WTC11 (cell line): Measurements from ENCODE around the gene UMAD1. TPM values are rescaled to one million over a fixed set of nuclear protein-coding genes. Genes with fewer than 3 reads are reported as not detected.

Experiments used
- ATAC-seq: fragments of 200-7000 bp; cut with Tn5 transposase; 2 replicates; pipeline ENCODE4 v1.10.0; 2021; ENCODE audit warnings: mild to moderate bottlenecking, moderate library complexity
- CTCF ChIA-PET: fragments of 300-600 bp; sonication (Branson Sonifier 250); formaldehyde crosslinking; loops from one replicate; lab custom pipeline; 2021; ENCODE audit warnings: antibody characterized with exemption; lab: Charles Lee
- POLR2A ChIA-PET: fragments of 350-600 bp; sonication (Branson Sonifier 250); formaldehyde crosslinking; loops from one replicate; lab custom pipeline; 2021; ENCODE audit warnings: antibody characterized with exemption; lab: Charles Lee
- DNase-seq: peaks from one replicate; pipeline ENCODE4 v3.0.0; 2021; ENCODE audit warnings: low spot score
- H3K27ac Mint-ChIP-seq: 2 replicates; pipeline ENCODE4 v1.8.0; 2021; ENCODE audit warnings: mixed read lengths
- H3K27me3 Mint-ChIP-seq: 2 replicates; pipeline ENCODE4 v1.8.0; 2021; ENCODE audit warnings: low read depth, mild to moderate bottlenecking, moderate library complexity, mixed read lengths
- H3K36me3 Mint-ChIP-seq: 2 replicates; pipeline ENCODE4 v1.8.0; 2021; ENCODE audit warnings: mixed read lengths
- H3K4me1 Mint-ChIP-seq: 2 replicates; pipeline ENCODE4 v1.8.0; 2022; ENCODE audit warnings: mixed read lengths
- H3K4me3 Mint-ChIP-seq: 2 replicates; pipeline ENCODE4 v1.8.0; 2021; ENCODE audit warnings: mild to moderate bottlenecking, moderate library complexity, mixed read lengths
- H3K9me3 Mint-ChIP-seq: 2 replicates; pipeline ENCODE4 v1.8.0; 2021; ENCODE audit warnings: mixed read lengths
- CDX4 ChIP-seq: fragments of 250-450 bp; sonication (Bioruptor Pico); IDR thresholded peaks from 2 replicates; pipeline ENCODE4 v1.9.0; 2021; ENCODE audit warnings: moderate library complexity, mild to moderate bottlenecking, inconsistent platforms, borderline replicate concordance
- CTCF ChIP-seq: fragments of 200-600 bp; IDR thresholded peaks from 2 replicates; pipeline ENCODE4 v1.8.0; 2022; ENCODE audit warnings: antibody characterized with exemption
- FOXJ3 ChIP-seq: sonication (generic); formaldehyde crosslinking; IDR thresholded peaks from 2 replicates; pipeline ENCODE4 v1.9.0; 2021; ENCODE audit warnings: missing genetic modification reagents, mild to moderate bottlenecking, borderline replicate concordance
- FOXK1 ChIP-seq: sonication (generic); formaldehyde crosslinking; IDR thresholded peaks from 2 replicates; pipeline ENCODE4 v1.8.0; 2022; ENCODE audit warnings: mild to moderate bottlenecking, moderate library complexity, missing genetic modification reagents
- FOXP1 ChIP-seq: sonication (generic); formaldehyde crosslinking; IDR thresholded peaks from 2 replicates; pipeline ENCODE4 v1.8.0; 2022; ENCODE audit warnings: missing genetic modification reagents, mild to moderate bottlenecking, moderate library complexity, borderline replicate concordance
- HMGXB4 ChIP-seq: sonication (generic); formaldehyde crosslinking; IDR thresholded peaks from 2 replicates; pipeline ENCODE4 v1.8.1; 2023; ENCODE audit warnings: mild to moderate bottlenecking, moderate library complexity, missing genetic modification reagents
- JAZF1 ChIP-seq: fragments of 250-450 bp; sonication (Bioruptor Pico); IDR thresholded peaks from 2 replicates; pipeline ENCODE4 v1.9.0; 2021; ENCODE audit warnings: moderate library complexity, mild to moderate bottlenecking, inconsistent platforms
- JUN ChIP-seq: sonication (generic); formaldehyde crosslinking; IDR thresholded peaks from 2 replicates; pipeline ENCODE4 v1.8.0; 2023; ENCODE audit warnings: mild to moderate bottlenecking, missing genetic modification reagents
- MAX ChIP-seq: sonication (generic); formaldehyde crosslinking; IDR thresholded peaks from 2 replicates; pipeline ENCODE4 v1.8.0; 2022; ENCODE audit warnings: mild to moderate bottlenecking, missing genetic modification reagents
- NFYB ChIP-seq: sonication (generic); formaldehyde crosslinking; conservative IDR thresholded peaks from 2 replicates; pipeline ENCODE4 v1.8.0; 2022; ENCODE audit warnings: low read depth, missing genetic modification reagents
- RORB ChIP-seq: fragments of 250-450 bp; sonication (Bioruptor Pico); IDR thresholded peaks from 2 replicates; pipeline ENCODE4 v1.9.0; 2021; ENCODE audit warnings: mild to moderate bottlenecking
- SMAD3 ChIP-seq: sonication (generic); formaldehyde crosslinking; IDR thresholded peaks from 2 replicates; pipeline ENCODE4 v1.8.0; 2022; ENCODE audit warnings: missing genetic modification reagents, mild to moderate bottlenecking, borderline replicate concordance
- TCF7 ChIP-seq: sonication (generic); formaldehyde crosslinking; IDR thresholded peaks from 2 replicates; pipeline ENCODE4 v1.8.0; 2022; ENCODE audit warnings: mild to moderate bottlenecking, low read depth, missing genetic modification reagents, moderate library complexity
- ZBTB43 ChIP-seq: sonication (generic); formaldehyde crosslinking; IDR thresholded peaks from 2 replicates; pipeline ENCODE4 v1.8.1; 2023; ENCODE audit warnings: mild to moderate bottlenecking, missing genetic modification reagents
- ZNF138 ChIP-seq: sonication (generic); formaldehyde crosslinking; conservative IDR thresholded peaks from 2 replicates; pipeline ENCODE4 v1.8.1; 2022; ENCODE audit warnings: mild to moderate bottlenecking, moderate library complexity, missing genetic modification reagents
- ZNF512 ChIP-seq: sonication (generic); formaldehyde crosslinking; IDR thresholded peaks from 2 replicates; pipeline ENCODE4 v1.8.1; 2022; ENCODE audit warnings: missing genetic modification reagents, borderline replicate concordance
- total RNA-seq: library from RNA; stranded (reverse); gene quantifications from 3 replicates; pipeline ENCODE4 v1.2.3, GENCODE V29; 2021
- TF ChIP-seq, protein P1 (sequence below): sonication (generic); formaldehyde crosslinking; IDR thresholded peaks from 2 replicates; pipeline ENCODE4 v1.8.0; 2022; ENCODE audit warnings: mild to moderate bottlenecking, missing genetic modification reagents
- TF ChIP-seq, protein P2 (sequence below): sonication (generic); formaldehyde crosslinking; IDR thresholded peaks from 2 replicates; pipeline ENCODE4 v1.8.0; 2022; ENCODE audit warnings: missing genetic modification reagents
- TF ChIP-seq, protein P3 (sequence below): fragments of 250-450 bp; sonication (Bioruptor Pico); conservative IDR thresholded peaks from 2 replicates; pipeline ENCODE4 v1.9.0; 2021; ENCODE audit warnings: mild to moderate bottlenecking

UMAD1 gene
- total RNA-seq, 1 experiment from 2014 or later: 13.0 TPM

DNA sequence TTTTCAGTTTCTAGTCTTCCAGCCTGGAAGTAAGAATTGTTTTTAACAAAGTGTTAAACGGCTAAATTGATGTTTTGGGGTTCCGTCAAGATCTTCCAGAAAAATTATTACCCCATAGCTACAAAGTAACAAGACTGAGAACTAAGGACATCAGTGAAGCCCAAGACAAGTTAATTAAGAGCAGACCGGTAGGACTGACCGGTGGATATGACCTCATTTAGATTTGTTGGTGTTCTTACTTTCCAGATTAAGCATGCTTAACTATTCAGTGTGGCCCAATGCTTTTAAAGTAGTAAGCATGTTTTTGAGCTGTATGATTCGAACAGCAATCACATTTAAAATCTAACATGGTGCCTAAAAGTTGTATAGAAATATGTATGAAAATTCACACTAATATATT, 151.0 kb downstream of the UMAD1 start:
- TF ChIP-seq, protein P1, sequence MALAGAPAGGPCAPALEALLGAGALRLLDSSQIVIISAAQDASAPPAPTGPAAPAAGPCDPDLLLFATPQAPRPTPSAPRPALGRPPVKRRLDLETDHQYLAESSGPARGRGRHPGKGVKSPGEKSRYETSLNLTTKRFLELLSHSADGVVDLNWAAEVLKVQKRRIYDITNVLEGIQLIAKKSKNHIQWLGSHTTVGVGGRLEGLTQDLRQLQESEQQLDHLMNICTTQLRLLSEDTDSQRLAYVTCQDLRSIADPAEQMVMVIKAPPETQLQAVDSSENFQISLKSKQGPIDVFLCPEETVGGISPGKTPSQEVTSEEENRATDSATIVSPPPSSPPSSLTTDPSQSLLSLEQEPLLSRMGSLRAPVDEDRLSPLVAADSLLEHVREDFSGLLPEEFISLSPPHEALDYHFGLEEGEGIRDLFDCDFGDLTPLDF (CRISPR knock-in tag): no peak
- TF ChIP-seq FOXJ3 (CRISPR knock-in tag) (no peak), RORB (CRISPR knock-in tag) (no peak), MAX (no peak), ZNF138 (no peak), FOXP1 (CRISPR knock-in tag) (no peak), FOXK1 (CRISPR knock-in tag) (no peak), TCF7 (CRISPR knock-in tag) (no peak), CDX4 (CRISPR knock-in tag) (no peak), ZNF512 (no peak), JUN (CRISPR knock-in tag) (no peak), SMAD3 (no peak), CTCF (no peak), JAZF1 (no peak), NFYB (CRISPR knock-in tag) (no peak), ZBTB43 (CRISPR knock-in tag) (no peak), HMGXB4 (no peak)
- TF ChIP-seq, protein P2, sequence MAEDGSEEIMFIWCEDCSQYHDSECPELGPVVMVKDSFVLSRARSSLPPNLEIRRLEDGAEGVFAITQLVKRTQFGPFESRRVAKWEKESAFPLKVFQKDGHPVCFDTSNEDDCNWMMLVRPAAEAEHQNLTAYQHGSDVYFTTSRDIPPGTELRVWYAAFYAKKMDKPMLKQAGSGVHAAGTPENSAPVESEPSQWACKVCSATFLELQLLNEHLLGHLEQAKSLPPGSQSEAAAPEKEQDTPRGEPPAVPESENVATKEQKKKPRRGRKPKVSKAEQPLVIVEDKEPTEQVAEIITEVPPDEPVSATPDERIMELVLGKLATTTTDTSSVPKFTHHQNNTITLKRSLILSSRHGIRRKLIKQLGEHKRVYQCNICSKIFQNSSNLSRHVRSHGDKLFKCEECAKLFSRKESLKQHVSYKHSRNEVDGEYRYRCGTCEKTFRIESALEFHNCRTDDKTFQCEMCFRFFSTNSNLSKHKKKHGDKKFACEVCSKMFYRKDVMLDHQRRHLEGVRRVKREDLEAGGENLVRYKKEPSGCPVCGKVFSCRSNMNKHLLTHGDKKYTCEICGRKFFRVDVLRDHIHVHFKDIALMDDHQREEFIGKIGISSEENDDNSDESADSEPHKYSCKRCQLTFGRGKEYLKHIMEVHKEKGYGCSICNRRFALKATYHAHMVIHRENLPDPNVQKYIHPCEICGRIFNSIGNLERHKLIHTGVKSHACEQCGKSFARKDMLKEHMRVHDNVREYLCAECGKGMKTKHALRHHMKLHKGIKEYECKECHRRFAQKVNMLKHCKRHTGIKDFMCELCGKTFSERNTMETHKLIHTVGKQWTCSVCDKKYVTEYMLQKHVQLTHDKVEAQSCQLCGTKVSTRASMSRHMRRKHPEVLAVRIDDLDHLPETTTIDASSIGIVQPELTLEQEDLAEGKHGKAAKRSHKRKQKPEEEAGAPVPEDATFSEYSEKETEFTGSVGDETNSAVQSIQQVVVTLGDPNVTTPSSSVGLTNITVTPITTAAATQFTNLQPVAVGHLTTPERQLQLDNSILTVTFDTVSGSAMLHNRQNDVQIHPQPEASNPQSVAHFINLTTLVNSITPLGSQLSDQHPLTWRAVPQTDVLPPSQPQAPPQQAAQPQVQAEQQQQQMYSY (CRISPR knock-in tag): no peak
- TF ChIP-seq, protein P3, sequence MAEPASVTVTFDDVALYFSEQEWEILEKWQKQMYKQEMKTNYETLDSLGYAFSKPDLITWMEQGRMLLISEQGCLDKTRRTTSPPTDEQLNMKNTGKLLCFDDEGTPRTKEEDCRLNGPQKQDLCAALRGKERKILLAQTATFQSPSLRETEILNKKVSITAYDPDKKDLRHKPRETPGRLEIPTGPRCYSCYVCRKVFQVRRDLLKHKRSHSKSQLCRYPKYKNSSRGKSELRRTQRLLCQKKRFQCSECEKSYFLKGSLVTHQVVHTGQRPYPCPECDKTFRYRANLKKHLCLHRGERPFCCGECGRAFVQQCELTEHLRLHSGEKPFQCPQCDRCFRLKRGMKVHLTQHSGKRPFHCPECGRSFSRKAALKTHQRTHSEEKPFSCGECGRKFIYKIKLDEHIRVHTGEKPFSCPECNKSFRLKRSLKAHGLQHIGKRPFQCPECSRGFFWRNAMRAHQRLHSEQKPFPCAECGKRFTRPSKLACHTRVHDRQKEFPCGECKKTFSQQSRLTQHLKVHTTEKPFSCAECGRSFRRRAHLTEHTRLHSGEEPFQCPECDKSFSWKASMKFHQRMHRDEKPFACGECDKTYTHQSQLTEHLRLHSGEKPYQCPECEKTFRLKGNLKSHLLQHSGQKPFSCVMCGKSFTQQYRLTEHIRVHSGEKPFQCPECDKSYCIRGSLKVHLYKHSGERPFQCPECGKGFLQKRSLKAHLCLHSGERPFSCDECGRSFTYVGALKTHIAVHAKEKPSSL: no peak

More for the DNA sequence above, 151.0 kb downstream of the UMAD1 start:
- no peak for ATAC-seq
- Mint-ChIP-seq H3K4me3 (no peak overlapping the region), H3K9me3 (peaks cover 14% of the 10 kb centered on the region), H3K4me1 (peaks cover 67% of the 10 kb centered on the region), H3K36me3 (peaks cover 12% of the 10 kb centered on the region), H3K27me3 (no peaks in the 10 kb centered on the region; the same call in 1 of the 2 replicates), H3K27ac (no peak overlapping the region)
- POLR2A ChIA-PET: no interaction called here
- no peak for DNase-seq
- CTCF ChIA-PET: interaction anchor here (1.2 kb wide), 1 partner anchor 244 kb away, joined by 3 read pairs; no protein-coding TSS in a partner anchor
